ENCODE data around the gene MPI. TPM values are rescaled to one million over a fixed set of nuclear protein-coding genes. Genes with fewer than 3 reads are reported as not detected.
A peak's percentile ranks its signal among the peaks of the same experiment; 100 is the strongest.

The MPI gene
- total RNA-seq, 1 experiment from 2014 or later, result 57.5 TPM

GRCh38 chr15:74907163-74907870, 17.5 kb downstream of the MPI start:
- H3K9ac ChIP-seq (ENCODE audit: extremely low read depth, insufficient read length, low read length), result peak overlapping the region; percentile 60
- H3K23ac ChIP-seq (ENCODE audit: insufficient read length, low read depth, low read length), result no peak overlapping the region
- WGBS (ENCODE audit: extremely low coverage, insufficient read length, low lambda C conversion rate), result no CpG with 5 or more reads among the region's 8 CpGs
- no peak overlapping the region for H2BK20ac ChIP-seq (ENCODE audit: low read depth, low read length, poor library complexity, severe bottlenecking)
- Mint-ChIP-seq H3K4me1 (peaks cover 19 to 20% of the 10 kb centered on the region in 2 experiments), H3K4me3 (peak overlapping the region; percentile 95 to 98), H3K27ac (peak overlapping the region; percentile 89 to 97 (median 95)), H3K27me3 (ENCODE audit: low read depth) (no peaks in the 10 kb centered on the region), H3K36me3 (ENCODE audit: insufficient read depth in 1 of 3, low read depth in 3 of 3) (peaks cover 37 to 50% (median 48%) of the 10 kb centered on the region in 3 experiments), H3K9me3 (peaks cover 0 to 5% of the 10 kb centered on the region in 2 experiments; a peak in 1 of 5 replicates)
- H2BK15ac ChIP-seq (ENCODE audit: low read depth, low read length), result no peak overlapping the region
- H2AFZ ChIP-seq (ENCODE audit: low read length), result peak overlapping the region; percentile 26
- peaks cover 9% of the 10 kb centered on the region for H3K23me2 ChIP-seq (ENCODE audit: insufficient read length, low read depth, low read length, poor library complexity, severe bottlenecking)
- no peak overlapping the region for H2BK120ac ChIP-seq (ENCODE audit: low read depth, low read length, poor library complexity, severe bottlenecking)
- H3K79me2 ChIP-seq (ENCODE audit: insufficient read depth, low read length), result no peaks in the 10 kb centered on the region
- H3K18ac ChIP-seq (ENCODE audit: insufficient read length, low read depth, low read length), result no peak overlapping the region
- no peak overlapping the region for H3K14ac ChIP-seq (ENCODE audit: insufficient read depth, low read length)
- H3T11ph ChIP-seq (ENCODE audit: low read length), result no peak overlapping the region
- no peak overlapping the region for H3K27ac ChIP-seq (ENCODE audit: insufficient read length, low read depth, low read length)
- no peaks in the 10 kb centered on the region for H3K27me3 ChIP-seq (ENCODE audit: insufficient read depth, low read length)
- peak overlapping the region; percentile 77 for H3K4me2 ChIP-seq (ENCODE audit: insufficient read depth, insufficient read length, low read length)
- TF ChIP-seq CTCF (conservative IDR thresholded peaks at IDR 0.05), result no peak
- peak; percentile 39 for DNase-seq
- no peak overlapping the region for H4K91ac ChIP-seq (ENCODE audit: insufficient read length, low read depth, low read length)
- H2AK5ac ChIP-seq (ENCODE audit: insufficient read length, low read length), result no peak overlapping the region
- no peaks in the 10 kb centered on the region for H3K4me1 ChIP-seq (ENCODE audit: insufficient read depth, low read length)
- H4K8ac ChIP-seq (replicated peaks; ENCODE audit: insufficient read length, low read depth, low read length), result no peak overlapping the region
- H2BK5ac ChIP-seq (ENCODE audit: insufficient read length, low read length), result no peak overlapping the region
- H4K5ac ChIP-seq (ENCODE audit: insufficient read length, low read depth, low read length), result no peak overlapping the region
- no peak overlapping the region for H2BK12ac ChIP-seq (ENCODE audit: insufficient read length, low read depth, low read length)
- H4K20me1 ChIP-seq (ENCODE audit: control insufficient read depth, insufficient read depth, insufficient read length), result no peaks in the 10 kb centered on the region
- no peaks in the 10 kb centered on the region for H3K9me3 ChIP-seq (ENCODE audit: control insufficient read depth, low read depth, low read length)
- no peak overlapping the region for H3K4ac ChIP-seq (ENCODE audit: low read depth, low read length)
- H3K56ac ChIP-seq (ENCODE audit: insufficient read length, low read depth, low read length), result no peak overlapping the region
- no peaks in the 10 kb centered on the region for H3K79me1 ChIP-seq (ENCODE audit: insufficient read depth, low read depth, low read length, poor library complexity, severe bottlenecking)
